ENCODE data around the gene KDM7A.
A peak's percentile ranks its signal among the peaks of the same experiment; 100 is the strongest.

KDM7A gene

DNA sequence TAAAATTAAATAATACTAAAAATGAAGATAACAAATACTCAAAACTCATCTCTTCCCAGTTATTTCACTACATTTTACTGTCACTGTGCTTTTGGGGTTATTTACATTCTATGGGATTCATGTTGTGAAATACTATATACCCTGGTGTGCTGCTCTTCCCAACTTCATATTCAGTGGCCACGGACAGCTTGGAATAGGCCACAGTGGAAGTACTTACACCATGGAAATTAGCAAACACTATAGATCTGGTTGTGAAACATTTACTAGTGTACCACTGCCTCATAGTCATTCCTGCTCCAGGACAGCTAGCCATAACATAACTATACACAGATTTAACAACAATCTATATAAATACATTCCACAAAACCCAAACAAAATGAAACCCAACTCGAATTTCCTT lies 21.2 kb upstream of the KDM7A start:
- no peaks in the 10 kb centered on the region for H3K4me1 ChIP-seq (ENCODE audit: control insufficient read depth, insufficient read depth, low read length)
- H3K27ac ChIP-seq (ENCODE audit: low read depth, low read length) = no peak overlapping the region
- H3K9ac ChIP-seq (ENCODE audit: low read depth, low read length) = no peak overlapping the region
- no peak overlapping the region for H3K4me3 ChIP-seq (ENCODE audit: low read depth, low read length)
- no peaks in the 10 kb centered on the region for H3K36me3 ChIP-seq (ENCODE audit: control insufficient read depth, insufficient read depth, low read length)
- no peaks in the 10 kb centered on the region for H3K27me3 ChIP-seq (ENCODE audit: control insufficient read depth, insufficient read depth, low read length)
- no peaks in the 10 kb centered on the region for H3K9me3 ChIP-seq (ENCODE audit: control insufficient read depth, insufficient read depth, low read length)

DNA sequence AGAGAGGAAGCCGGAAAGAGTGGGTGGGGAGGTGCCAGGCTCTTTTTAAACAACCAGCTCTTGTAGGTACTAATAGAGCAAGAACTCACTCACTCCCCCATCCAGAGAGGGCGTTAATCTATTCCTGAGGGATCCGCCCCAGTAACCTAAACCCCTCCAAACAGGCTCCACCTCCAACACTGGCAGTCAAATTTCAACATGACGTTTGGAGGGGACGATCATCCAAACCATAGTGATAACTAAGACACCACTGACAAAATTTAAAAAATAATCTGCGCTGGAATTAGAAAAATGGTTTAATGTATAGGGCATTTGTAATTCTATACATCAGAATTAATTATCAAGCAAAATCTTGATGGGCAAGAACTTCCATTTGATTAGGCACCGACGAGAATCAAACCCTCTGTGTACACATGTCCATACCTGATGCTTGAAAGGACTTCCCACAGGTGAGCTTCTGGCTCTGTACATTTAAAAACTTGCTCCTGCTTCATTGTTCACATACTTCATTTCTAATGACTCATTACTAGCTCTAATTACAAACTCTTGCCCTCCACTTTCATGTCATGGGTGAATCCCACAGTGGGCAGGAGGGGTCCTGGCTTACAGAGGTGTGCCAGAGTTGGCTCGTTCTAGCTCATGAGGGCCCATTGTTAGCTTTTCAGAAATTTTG lies 20.6 kb upstream of the KDM7A start:
- no peak overlapping the region for H3K4me3 ChIP-seq (ENCODE audit: low read depth, low read length)
- no peaks in the 10 kb centered on the region for H3K9me3 ChIP-seq (ENCODE audit: control insufficient read depth, insufficient read depth, low read length)
- no peaks in the 10 kb centered on the region for H3K27me3 ChIP-seq (ENCODE audit: control insufficient read depth, insufficient read depth, low read length)
- no peak overlapping the region for H3K9ac ChIP-seq (ENCODE audit: low read depth, low read length)
- H3K27ac ChIP-seq (ENCODE audit: low read depth, low read length) = no peak overlapping the region
- H3K36me3 ChIP-seq (ENCODE audit: control insufficient read depth, insufficient read depth, low read length) = no peaks in the 10 kb centered on the region
- no peaks in the 10 kb centered on the region for H3K4me1 ChIP-seq (ENCODE audit: control insufficient read depth, insufficient read depth, low read length)

DNA sequence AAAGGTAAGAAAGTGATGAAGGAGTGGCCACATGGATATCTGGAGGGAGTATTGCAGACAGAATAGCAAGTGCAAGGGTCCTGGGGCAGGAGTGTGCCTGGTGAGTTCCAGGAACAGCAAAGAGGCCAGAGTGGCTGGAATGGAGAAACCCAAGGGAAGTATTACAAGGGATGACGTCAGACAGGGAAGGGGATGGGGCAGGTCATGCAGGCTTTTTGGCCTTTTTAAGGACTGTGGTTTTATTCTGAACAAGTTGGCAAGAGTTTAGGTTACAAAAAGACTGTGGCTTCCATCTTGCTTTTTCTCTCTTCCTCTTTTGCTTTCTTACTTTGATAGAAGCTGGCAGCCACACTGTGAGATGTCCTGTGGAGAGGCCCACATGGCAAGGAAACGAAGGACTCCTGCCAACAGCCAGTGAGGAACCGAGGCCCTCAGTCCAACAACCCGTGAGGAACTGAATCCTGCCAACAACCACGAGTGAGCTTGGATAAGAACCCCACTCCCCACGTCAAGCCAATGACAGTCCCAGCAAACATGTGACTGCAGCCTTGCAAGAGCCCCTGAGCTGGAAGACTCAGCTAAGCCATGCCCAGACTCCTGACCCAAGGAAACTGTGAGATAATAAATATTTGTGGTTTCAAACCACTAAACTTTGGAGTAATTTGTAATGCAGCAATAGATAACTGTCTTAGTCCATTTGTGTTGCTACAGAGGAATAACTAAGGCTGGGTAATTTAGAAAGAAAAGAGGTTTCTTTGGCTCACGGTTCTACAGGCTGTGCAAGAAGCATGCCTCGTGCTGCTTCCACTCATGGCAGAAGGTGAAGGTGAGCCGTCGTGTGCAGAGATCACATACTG lies 19.8 kb upstream of the KDM7A start:
- H3K27me3 ChIP-seq (ENCODE audit: control insufficient read depth, insufficient read depth, low read length) = no peaks in the 10 kb centered on the region
- no peaks in the 10 kb centered on the region for H3K9me3 ChIP-seq (ENCODE audit: control insufficient read depth, insufficient read depth, low read length)
- H3K4me1 ChIP-seq (ENCODE audit: control insufficient read depth, insufficient read depth, low read length) = no peaks in the 10 kb centered on the region
- no peaks in the 10 kb centered on the region for H3K36me3 ChIP-seq (ENCODE audit: control insufficient read depth, insufficient read depth, low read length)
- H3K27ac ChIP-seq (ENCODE audit: low read depth, low read length) = no peak overlapping the region
- H3K4me3 ChIP-seq (ENCODE audit: low read depth, low read length) = no peak overlapping the region
- no peak overlapping the region for H3K9ac ChIP-seq (ENCODE audit: low read depth, low read length)

DNA sequence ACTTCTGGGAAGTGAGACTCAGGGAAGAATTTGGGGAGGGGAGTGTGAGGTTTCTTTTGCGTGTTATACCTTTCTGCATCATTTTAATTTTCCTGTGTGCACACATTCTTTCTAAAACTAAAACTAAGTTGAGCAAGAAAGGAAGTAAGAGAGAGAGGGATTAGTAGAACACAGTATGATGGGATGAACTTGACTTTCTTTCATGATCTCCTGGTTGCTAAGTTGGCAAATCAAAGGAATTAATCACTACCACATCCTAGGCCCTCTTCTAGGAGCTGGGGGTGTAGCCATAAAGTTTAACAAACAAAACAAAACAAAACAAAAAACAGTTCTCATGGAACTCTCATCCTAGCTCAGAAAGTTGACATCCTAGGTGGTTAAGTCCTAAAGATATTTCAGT lies 19.1 kb upstream of the KDM7A start:
- H3K9ac ChIP-seq (ENCODE audit: low read depth, low read length) = no peak overlapping the region
- no peaks in the 10 kb centered on the region for H3K4me1 ChIP-seq (ENCODE audit: control insufficient read depth, insufficient read depth, low read length)
- no peaks in the 10 kb centered on the region for H3K9me3 ChIP-seq (ENCODE audit: control insufficient read depth, insufficient read depth, low read length)
- H3K36me3 ChIP-seq (ENCODE audit: control insufficient read depth, insufficient read depth, low read length) = no peaks in the 10 kb centered on the region
- no peak overlapping the region for H3K27ac ChIP-seq (ENCODE audit: low read depth, low read length)
- H3K27me3 ChIP-seq (ENCODE audit: control insufficient read depth, insufficient read depth, low read length) = no peaks in the 10 kb centered on the region
- H3K4me3 ChIP-seq (ENCODE audit: low read depth, low read length) = no peak overlapping the region

DNA sequence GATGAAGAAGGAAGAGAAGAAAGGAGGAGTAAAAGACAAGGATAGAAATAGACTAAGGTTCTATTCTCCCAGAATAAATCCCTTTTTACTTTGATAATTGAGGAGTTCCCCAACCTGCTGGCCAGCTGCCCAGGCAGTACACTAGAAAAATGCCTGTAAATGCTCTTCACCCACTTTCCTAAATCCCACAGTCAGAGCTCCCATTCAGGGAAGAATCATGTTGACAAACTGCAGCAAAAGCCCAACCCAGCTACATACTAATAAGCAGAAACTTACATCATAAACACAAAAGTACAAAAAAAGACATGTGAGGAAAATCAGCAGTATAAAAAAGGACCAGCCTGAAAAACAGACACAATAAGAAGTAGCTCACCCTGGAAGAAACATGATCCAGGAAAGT lies 15.8 kb upstream of the KDM7A start:
- Histone ChIP-seq H3K4me1 (ENCODE audit: control insufficient read depth, insufficient read depth, low read length) (no peaks in the 10 kb centered on the region), H3K9me3 (ENCODE audit: control insufficient read depth, insufficient read depth, low read length) (no peaks in the 10 kb centered on the region), H3K27ac (ENCODE audit: low read depth, low read length) (no peak overlapping the region), H3K9ac (ENCODE audit: low read depth, low read length) (no peak overlapping the region), H3K36me3 (ENCODE audit: control insufficient read depth, insufficient read depth, low read length) (no peaks in the 10 kb centered on the region), H3K4me3 (ENCODE audit: low read depth, low read length) (no peak overlapping the region), H3K27me3 (ENCODE audit: control insufficient read depth, insufficient read depth, low read length) (no peaks in the 10 kb centered on the region)

DNA sequence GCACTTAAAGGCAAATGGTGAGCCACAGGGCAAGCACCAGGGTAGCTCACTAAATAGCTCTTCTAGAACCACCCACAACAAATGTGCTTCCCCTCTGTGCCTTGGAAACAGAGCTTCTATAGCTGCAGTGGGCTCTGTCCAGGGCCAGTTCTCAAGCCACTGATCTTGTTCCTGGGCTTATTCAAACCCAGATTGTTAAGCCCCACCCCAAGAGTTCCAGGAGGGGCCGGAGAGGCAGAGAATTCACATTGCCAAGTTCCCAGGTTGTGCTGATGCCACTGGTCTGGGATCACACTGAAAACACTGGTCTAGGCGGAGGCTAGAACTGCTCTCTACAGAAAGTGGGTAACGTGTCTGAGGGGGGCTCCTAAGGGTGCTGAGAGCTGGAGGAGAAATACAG lies 15.4 kb upstream of the KDM7A start:
- Histone ChIP-seq H3K27me3 (ENCODE audit: control insufficient read depth, insufficient read depth, low read length) (no peaks in the 10 kb centered on the region), H3K9me3 (ENCODE audit: control insufficient read depth, insufficient read depth, low read length) (no peaks in the 10 kb centered on the region), H3K4me1 (ENCODE audit: control insufficient read depth, insufficient read depth, low read length) (no peaks in the 10 kb centered on the region), H3K9ac (ENCODE audit: low read depth, low read length) (no peak overlapping the region), H3K4me3 (ENCODE audit: low read depth, low read length) (no peak overlapping the region), H3K36me3 (ENCODE audit: control insufficient read depth, insufficient read depth, low read length) (no peaks in the 10 kb centered on the region), H3K27ac (ENCODE audit: low read depth, low read length) (no peak overlapping the region)

DNA sequence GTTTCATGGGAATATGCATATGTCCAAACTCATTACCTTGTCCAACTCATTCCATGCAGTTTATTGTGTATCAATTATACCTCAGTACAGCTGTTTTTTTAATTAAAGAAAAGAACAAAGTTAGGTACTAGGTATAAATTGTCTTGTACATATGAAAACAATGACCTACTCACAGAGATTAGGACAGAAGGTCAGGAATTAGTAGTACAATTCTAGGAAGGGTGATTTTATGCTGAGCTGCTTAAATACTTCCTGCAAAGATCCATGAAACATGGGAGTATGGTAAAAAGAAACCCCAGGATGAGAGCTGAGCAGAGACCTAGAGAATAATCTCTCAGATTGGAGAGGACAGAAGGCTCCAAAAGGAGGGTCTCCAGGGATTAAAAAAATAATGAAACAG lies 13.8 kb upstream of the KDM7A start:
- no peaks in the 10 kb centered on the region for H3K9me3 ChIP-seq (ENCODE audit: control insufficient read depth, insufficient read depth, low read length)
- no peak overlapping the region for H3K9ac ChIP-seq (ENCODE audit: low read depth, low read length)
- no peak overlapping the region for H3K4me3 ChIP-seq (ENCODE audit: low read depth, low read length)
- no peaks in the 10 kb centered on the region for H3K36me3 ChIP-seq (ENCODE audit: control insufficient read depth, insufficient read depth, low read length)
- H3K4me1 ChIP-seq (ENCODE audit: control insufficient read depth, insufficient read depth, low read length) = no peaks in the 10 kb centered on the region
- H3K27me3 ChIP-seq (ENCODE audit: control insufficient read depth, insufficient read depth, low read length) = no peaks in the 10 kb centered on the region
- no peak overlapping the region for H3K27ac ChIP-seq (ENCODE audit: low read depth, low read length)

DNA sequence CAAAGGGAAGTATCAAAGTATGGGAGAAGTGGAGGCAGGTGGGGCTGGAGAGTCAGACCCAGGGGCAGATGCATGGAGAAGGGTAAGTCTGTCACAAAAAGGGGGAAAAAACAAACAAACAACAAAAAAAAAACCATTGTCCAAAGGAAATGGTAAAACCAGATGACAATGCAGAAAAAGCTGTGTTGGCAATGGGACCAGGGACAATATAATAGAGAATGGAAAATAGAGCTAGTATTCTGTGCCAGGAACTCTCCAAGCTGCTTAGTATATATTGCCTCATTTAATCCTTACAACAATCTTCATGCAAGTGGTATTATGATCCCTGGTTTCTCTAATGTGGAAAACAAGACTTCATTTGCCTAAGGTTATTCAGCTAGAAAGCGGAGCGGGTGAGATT lies 13.1 kb upstream of the KDM7A start:
- Histone ChIP-seq H3K9me3 (ENCODE audit: control insufficient read depth, insufficient read depth, low read length) (no peaks in the 10 kb centered on the region), H3K4me1 (ENCODE audit: control insufficient read depth, insufficient read depth, low read length) (no peaks in the 10 kb centered on the region), H3K27ac (ENCODE audit: low read depth, low read length) (no peak overlapping the region), H3K36me3 (ENCODE audit: control insufficient read depth, insufficient read depth, low read length) (no peaks in the 10 kb centered on the region), H3K9ac (ENCODE audit: low read depth, low read length) (no peak overlapping the region), H3K27me3 (ENCODE audit: control insufficient read depth, insufficient read depth, low read length) (no peaks in the 10 kb centered on the region), H3K4me3 (ENCODE audit: low read depth, low read length) (no peak overlapping the region)

DNA sequence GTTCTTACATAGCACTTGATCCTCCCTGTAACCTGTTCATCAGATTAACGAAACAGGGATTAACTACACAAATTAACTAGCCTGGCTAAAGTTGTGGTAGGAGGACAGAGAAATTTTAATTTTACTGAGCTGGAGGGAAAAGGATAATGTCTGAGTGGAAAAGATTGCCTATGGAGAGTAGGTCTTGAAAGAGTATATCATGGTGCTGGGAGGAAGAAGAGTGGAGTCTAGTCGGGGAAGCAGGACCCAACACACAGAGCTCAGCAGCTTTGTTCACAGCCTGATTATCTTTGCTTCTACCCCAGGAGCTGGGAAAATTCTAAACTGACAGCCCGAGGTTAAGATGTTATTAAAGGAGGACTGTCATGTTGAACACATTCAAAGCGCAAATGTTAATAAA lies 6.1 kb upstream of the KDM7A start:
- Histone ChIP-seq H3K27me3 (ENCODE audit: control insufficient read depth, insufficient read depth, low read length) (peaks cover 15% of the 10 kb centered on the region), H3K9ac (ENCODE audit: low read depth, low read length) (no peak overlapping the region), H3K36me3 (ENCODE audit: control insufficient read depth, insufficient read depth, low read length) (no peaks in the 10 kb centered on the region), H3K27ac (ENCODE audit: low read depth, low read length) (no peak overlapping the region), H3K4me3 (ENCODE audit: low read depth, low read length) (no peak overlapping the region), H3K9me3 (ENCODE audit: control insufficient read depth, insufficient read depth, low read length) (no peaks in the 10 kb centered on the region), H3K4me1 (ENCODE audit: control insufficient read depth, insufficient read depth, low read length) (no peaks in the 10 kb centered on the region)

DNA sequence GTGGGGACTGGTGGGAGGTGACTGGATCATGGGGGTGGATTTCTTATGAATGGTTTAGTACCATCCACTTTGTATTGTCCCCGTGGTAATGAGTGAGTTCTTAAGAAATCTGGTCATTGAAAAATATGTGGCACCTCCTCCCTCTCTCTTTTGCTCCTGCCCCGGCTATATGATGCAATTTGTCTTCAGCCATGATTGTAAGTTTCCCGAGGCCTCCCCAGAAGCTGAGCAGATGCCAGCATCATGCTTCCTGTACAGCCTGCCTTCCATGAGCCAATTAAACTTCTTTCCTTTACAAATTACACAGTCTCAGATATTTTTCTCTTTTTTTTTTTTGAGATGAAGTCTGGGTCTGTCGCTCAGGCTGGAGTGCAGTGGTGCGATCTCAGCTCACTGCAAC lies 2.6 kb upstream of the KDM7A start:
- Histone ChIP-seq H3K9ac (ENCODE audit: low read depth, low read length) (no peak overlapping the region), H3K27me3 (ENCODE audit: control insufficient read depth, insufficient read depth, low read length) (peaks cover 20% of the 10 kb centered on the region), H3K9me3 (ENCODE audit: control insufficient read depth, insufficient read depth, low read length) (no peaks in the 10 kb centered on the region), H3K27ac (ENCODE audit: low read depth, low read length) (no peak overlapping the region), H3K4me3 (ENCODE audit: low read depth, low read length) (no peak overlapping the region), H3K36me3 (ENCODE audit: control insufficient read depth, insufficient read depth, low read length) (no peaks in the 10 kb centered on the region), H3K4me1 (ENCODE audit: control insufficient read depth, insufficient read depth, low read length) (peaks cover 6% of the 10 kb centered on the region; the same call in 1 of the 2 replicates)

DNA sequence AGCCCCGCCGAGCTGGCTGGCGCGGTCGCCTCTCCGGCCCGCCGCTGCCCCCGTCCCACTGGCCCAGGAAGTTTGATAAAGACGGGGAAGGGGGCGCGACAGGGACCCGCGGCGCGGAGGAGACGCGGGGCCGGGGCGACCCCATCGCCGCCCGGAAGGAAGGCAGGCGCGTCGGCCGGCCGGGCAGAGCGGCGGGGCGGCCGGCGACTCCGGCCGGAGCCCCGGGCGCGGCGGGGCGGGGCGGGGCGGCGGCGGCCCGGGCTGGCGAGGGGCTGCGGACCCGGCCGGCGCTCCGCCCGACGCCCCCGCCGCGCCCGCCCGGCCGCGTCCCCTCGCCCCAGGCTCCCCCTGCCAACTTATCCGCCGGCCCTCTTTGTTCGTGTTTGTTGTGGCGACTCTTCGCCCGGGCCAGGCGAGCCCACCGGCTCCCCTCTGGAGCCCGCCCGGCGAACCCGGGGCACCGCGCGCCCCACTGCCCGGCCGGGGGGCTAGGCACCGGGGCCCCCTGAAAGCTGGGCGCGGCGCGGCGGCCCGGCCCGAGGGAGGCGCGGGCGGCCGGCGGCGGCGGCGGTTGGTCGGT lies 571 bp downstream of the KDM7A start:
- H3K9ac ChIP-seq (ENCODE audit: low read depth, low read length) = peak overlapping the region; percentile 68; the same call in 1 of the 2 replicates
- peak overlapping the region; percentile 82 for H3K27ac ChIP-seq (ENCODE audit: low read depth, low read length)
- H3K36me3 ChIP-seq (ENCODE audit: control insufficient read depth, insufficient read depth, low read length) = no peaks in the 10 kb centered on the region
- peaks cover 20% of the 10 kb centered on the region for H3K27me3 ChIP-seq (ENCODE audit: control insufficient read depth, insufficient read depth, low read length)
- H3K4me3 ChIP-seq (ENCODE audit: low read depth, low read length) = peak overlapping the region; percentile 80
- no peaks in the 10 kb centered on the region for H3K9me3 ChIP-seq (ENCODE audit: control insufficient read depth, insufficient read depth, low read length)
- H3K4me1 ChIP-seq (ENCODE audit: control insufficient read depth, insufficient read depth, low read length) = peaks cover 6% of the 10 kb centered on the region; the same call in 1 of the 2 replicates

Data from HUES48 (cell line).